Measurements from ENCODE around the gene AFF2.

DNA sequence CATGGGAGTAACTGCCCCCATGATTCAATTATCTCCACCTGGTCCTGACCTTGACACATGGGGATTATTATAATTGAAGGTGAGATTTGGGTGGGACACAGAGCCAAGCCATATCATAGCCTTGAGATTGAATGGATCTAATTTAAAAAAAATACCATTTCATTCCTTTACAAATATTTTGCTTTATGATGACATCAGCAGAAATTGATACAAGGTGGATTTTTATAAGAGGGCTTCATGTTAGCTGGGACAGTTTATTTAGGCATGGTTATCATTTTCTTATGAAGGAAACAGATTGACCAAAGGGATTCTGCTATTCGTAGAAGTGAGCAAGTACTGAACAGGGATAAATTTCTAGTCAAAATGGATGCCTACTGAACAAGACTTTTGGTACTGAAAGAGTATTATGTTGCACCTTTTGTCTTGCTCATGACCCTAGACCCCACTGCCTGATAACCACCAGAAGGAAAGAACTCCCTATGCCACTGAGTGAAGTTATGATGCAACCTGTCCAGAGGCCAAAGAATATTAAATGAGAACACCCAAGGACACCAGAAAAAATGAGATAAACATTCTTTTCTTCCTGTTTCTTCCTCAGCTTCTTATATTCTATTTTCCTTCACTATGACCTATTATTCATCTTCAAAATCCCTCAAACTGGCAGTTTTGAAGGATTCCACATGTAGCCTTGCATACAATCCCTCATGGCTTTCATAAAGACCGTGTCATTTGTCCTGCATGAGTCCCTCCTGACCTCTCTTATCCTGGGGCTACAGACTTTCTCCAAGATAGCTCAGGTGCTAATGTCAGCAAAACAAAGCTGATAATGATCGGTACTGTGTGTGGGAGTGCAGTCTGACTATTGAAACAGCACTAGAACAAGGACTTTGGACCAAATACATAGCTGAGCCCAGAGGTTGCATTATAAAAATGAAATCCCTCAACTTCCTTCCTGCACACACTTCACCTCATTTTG, 118.3 kb downstream of the AFF2 start:
- no peak for TF ChIP-seq POLR2A (IDR thresholded peaks at IDR 0.05)
- TF ChIP-seq, protein P1, sequence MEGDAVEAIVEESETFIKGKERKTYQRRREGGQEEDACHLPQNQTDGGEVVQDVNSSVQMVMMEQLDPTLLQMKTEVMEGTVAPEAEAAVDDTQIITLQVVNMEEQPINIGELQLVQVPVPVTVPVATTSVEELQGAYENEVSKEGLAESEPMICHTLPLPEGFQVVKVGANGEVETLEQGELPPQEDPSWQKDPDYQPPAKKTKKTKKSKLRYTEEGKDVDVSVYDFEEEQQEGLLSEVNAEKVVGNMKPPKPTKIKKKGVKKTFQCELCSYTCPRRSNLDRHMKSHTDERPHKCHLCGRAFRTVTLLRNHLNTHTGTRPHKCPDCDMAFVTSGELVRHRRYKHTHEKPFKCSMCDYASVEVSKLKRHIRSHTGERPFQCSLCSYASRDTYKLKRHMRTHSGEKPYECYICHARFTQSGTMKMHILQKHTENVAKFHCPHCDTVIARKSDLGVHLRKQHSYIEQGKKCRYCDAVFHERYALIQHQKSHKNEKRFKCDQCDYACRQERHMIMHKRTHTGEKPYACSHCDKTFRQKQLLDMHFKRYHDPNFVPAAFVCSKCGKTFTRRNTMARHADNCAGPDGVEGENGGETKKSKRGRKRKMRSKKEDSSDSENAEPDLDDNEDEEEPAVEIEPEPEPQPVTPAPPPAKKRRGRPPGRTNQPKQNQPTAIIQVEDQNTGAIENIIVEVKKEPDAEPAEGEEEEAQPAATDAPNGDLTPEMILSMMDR (IDR thresholded peaks at IDR 0.05) = no peak
- TF ChIP-seq EP300 (IDR thresholded peaks at IDR 0.05) = no peak
- TF ChIP-seq POLR2AphosphoS5 (IDR thresholded peaks at IDR 0.05) = no peak
